Measurements from ENCODE around the gene RGP1.

Gene RGP1

GRCh38 chr9:35748858-35749514 lies at the start of gene RGP1, which contains the start of gene GBA2:
RGP1 (plus strand) TSS chr9:35749287; CDS start chr9:35749756, 469 bp downstream.
GBA2 (minus strand) TSS chr9:35749228; CDS start chr9:35748704, 524 bp downstream.
- peak in 1 of 2 donors; percentile 81 for DNase-seq

DNA sequence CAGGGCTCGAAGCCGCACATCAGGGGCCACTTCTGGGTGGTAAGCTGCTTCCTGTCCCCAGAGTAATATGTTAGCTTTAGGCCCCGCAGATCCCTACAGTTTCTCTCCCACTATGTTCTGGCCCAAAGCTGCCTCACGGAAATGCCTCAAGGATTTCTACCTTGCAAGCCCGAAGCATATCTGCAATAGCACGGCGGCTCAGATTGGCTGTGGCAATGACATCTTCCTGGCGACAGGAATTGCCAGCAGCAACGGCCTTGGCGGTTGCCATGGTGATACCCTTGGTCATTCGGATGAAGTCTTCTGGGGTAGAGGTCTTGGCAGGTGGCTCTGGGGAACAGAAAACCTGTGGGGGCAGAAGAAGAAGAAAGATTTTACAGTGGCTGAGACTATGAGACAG lies 49.1 kb upstream of the RGP1 start:
- DNase-seq: no peak

DNA sequence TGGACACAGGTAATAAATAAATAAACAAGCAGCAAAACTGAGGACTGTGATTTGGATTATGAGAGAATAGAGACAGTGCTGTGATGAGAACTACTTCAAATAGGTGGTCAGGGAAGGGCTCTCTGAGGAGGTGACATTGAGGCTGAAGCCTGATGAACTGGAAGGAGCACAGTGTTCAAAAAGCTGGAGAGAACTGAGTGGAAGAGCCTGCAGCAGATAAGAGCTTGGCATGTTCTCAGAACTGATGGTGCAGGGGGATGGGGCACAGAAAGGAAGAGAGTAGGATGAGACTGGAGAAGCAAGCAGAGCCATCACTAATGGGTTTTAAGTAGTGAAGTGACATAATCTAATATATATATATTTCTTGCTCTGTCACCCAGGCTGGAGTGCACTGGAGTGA lies 48.1 kb upstream of the RGP1 start:
- no peak for DNase-seq

GRCh38 chr9:35702696-35703095 lies 46.4 kb upstream of the RGP1 start:
- no peak for DNase-seq

DNA sequence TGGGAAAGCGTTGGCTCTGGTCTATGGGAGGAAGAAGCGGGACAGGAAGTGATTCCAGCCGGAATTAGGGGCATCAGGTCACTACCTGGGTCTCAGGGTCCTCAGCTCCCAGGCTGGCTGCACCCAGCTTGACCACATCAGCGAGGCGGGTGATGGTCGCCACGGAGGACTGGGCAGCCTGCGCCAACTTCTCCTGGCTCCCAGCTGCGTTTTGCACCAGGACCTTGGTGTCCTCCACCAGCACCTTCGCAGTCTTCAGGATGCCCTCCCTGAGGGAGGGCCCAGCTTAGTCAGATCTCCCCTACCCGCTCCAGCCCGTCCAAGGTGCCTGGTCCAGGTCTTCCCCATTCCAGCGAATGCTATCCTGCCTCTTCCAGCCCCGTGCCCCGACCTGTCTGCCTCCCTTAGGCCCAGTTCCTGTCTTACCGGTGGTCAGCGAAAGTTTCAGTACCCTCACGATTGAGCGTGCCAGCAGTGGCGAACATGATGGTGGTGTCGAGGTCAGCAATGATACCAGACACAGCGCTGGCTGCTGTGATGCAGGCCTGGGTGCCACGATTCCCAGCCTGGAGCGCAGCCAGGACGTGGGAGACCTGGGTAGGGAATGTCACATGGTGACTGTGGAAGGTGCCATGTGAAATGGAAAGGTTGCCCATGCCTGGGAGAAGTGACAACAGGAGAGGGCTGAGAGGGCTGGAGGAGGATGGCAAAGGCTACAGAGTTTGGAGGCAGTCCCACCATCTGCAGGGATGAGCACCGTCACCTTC lies 45.0 kb upstream of the RGP1 start:
- no peak for DNase-seq

DNA sequence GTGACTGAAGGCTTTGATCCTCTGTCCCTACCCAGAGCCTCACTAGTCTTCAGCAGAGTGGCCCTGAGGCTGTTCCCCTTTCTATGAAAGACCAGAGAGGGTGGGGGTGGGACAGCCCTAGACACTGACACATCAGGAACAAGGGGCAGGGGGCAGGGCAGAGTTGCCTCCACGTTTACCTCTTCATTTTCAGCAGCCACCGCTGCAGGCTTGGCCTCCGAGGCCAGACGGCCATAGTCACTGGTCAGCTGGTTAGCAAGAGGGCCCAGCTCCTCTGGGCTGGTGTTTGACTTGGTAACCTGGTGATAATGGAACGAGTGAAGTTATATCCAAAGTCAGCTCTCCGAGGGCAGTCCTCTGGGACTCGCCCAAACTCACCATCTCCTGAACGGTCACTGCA lies 43.7 kb upstream of the RGP1 start:
- no peak for DNase-seq

DNA sequence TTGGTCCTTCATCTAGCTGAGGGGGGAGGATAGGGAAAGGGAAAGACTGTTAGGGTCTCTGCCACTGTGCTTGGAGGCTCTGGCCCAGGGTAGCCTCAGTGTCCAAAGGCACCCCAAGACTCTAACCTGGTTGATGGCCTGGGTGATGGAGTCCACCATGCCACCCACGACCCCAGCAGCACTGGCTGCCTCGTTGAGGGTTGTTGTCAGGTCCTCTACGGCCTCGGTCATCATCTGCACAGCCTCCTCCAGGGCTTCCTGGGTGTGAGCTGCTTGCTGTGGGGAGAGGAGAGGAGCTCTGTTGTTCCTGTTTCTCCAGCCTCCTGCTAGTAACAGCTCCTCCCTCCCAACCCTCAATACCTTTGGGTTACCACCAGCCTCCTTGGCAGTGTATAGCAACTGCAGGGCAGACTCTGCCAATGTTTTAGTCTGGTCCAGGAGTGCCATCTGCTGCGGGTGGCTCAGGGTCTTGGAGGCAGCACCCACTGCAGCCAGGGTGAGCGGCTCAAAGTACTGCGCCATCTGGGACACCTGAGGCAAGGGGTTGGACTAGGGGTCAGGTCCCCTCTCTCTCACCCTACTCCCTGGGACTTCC lies 43.2 kb upstream of the RGP1 start:
- DNase-seq: no peak

DNA sequence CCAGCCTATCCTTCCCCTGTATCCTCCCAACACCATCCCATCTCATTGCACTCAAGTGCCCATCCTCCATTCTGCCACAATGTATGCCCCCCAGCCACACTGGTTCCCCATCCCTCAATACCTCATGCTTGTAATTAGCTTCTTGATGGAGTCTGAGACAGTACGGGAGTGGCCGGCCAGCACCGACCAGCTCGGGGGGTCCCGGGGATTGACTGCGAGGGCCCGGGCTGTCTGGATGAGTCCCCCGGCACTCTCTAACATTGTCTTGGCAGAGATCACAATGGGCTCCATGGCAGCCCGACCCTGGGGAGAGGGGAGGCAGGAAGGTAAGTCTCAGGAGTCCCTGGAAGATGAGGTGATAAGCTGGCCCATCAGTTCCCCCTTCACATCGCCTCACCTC lies 42.1 kb upstream of the RGP1 start:
- DNase-seq: no peak

GRCh38 chr9:35708146-35708545 lies 40.9 kb upstream of the RGP1 start:
- DNase-seq: no peak

DNA sequence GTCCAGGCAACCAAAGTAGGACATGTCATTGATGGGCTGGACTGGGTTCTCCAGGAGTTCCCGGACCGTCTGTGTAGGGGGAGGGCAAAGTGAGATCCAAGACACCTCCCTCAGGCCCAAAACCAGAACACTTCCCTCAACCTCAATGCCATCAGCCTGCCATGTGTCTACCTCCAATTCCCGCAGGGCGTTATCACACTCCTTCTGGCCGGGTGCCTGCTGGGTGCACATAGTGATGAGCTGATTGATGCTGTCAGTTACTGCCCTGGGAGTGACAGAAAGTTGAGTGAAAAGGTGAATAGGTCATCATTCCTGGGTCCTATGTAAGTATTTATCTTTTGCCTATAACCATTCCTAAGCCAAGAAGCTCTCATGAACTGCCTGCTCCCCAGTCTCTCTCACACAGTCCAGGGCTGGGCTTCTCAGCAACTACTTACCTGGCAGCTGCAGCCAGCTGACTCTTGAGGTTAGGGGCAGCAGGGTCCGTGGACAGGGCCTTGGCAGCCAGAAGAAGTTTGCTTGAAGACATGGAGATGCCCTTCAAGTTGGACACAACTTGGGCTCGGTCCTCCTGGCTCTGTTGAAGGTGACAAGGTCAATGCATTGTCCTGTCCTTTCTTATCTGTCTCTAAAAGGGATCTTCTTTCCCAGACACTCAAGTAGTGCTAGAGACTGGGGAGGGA lies 38.1 kb upstream of the RGP1 start:
- no peak for DNase-seq

- no peak for DNase-seq
Observed at GRCh38 chr9:35711501-35712428, 37.3 kb upstream of the RGP1 start.

- DNase-seq: no peak
Observed at GRCh38 chr9:35712762-35713400, 36.2 kb upstream of the RGP1 start.

DNA sequence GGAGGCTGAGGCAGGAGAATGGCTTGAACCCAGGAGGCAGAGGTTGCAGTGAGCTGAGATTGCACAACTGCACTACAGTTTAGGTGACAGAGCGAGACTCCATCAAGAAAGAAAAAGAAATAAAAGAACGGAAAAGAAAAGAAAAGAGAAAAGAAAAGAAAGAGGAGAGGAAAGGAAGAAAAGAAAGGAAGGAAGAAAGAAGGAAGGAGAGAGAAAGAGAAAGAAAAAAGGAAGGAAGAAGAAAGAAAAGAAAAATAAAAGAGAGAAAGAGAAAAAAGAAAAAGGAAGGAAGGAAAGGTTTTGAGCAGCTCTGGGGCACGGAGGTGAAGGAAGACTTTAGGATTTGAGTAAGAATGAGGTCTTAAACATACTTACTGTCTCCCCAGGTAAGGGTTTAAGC lies 35.5 kb upstream of the RGP1 start:
- no peak for DNase-seq

DNA sequence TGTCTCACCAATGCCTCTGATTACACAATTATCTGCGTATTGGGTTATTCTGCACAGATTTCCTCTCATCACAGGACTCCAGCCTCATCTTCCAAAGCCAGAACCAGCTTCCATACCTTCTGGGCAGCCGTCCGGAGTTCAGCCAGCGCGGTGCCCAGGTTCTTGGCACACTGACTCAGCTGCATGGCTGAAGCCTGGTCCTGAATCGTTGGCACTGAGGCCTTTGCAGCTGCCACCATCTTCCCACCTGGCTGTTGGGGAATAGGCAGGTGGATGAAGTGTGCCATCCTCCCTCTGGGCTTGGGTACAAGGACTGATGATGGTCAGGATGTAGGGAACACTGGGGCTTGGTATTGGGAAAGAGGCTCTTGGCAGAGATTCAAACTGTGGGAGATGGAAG lies 35.0 kb upstream of the RGP1 start:
- DNase-seq: no peak

DNA sequence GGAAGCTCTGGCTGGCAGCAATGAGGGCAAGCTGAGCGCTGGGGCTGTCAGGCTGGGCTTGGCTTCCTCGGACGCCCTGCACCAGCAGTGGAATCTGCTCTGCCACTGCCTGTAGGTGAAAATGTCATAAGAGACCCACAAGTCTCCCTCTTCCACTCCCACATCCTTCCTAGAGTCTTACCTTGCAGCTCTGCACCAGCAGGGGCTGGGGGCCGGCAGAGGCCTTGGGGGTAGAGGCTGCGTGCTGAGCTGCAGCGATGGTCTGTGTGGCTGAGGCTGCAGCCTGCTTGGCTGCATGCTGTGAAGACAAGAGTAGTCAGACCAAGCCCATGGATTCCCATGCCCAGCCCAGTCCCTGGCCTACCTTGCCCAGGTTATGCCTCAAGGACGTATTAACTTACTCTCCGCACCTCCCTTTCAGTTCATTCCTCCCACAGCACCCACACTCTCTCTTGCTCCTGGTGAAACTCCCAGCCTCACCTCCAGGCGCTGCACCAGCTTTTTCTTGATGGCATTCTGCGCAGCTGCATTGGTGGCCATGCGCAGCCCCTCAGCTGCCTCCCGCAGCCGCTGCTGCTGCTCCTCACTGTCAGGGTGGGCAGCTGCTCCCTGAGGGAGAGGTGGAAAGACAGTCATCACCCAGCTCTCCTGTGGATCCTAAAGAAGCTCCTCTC lies 34.4 kb upstream of the RGP1 start:
- DNase-seq: no peak

- no peak for DNase-seq
Observed at GRCh38 chr9:35716230-35716629, 32.9 kb upstream of the RGP1 start.

DNA sequence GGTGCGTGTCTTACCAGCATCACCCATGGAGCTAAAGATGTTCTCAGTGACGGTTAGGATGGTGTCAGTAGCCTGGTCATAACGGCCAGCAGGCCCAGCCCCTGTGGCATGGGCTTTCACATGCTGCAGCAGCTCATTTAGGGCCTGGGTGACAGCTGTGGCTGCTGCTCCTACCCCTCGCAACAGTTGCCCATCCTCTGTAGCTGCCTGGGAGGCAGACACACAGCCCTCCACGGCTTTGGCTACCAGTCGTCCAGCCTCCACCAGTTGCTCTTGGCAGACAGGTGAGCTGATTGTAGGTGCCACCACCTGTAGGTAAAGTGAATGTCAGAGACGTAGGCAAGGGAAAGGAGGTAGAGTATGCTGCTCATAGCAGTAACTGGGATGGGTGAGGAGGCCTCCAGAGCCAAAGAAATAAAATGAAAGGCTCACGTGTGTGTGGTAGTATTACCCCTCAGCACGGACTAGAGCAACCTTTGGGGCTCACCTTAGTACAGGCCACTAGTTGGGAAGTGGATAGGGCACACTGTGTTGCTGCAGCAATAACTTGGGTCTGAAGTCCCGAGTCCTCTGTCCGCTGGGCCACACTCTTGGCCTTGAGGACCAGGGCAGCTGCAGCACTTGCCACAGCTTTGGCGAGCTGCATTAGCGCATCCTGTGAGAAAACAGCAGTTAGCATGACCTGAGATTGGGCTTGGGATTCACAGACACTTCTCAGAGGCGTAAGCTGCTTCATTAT lies 31.8 kb upstream of the RGP1 start:
- DNase-seq: no peak

GRCh38 chr9:35718721-35719511 lies 30.2 kb upstream of the RGP1 start:
- DNase-seq: no peak

DNA sequence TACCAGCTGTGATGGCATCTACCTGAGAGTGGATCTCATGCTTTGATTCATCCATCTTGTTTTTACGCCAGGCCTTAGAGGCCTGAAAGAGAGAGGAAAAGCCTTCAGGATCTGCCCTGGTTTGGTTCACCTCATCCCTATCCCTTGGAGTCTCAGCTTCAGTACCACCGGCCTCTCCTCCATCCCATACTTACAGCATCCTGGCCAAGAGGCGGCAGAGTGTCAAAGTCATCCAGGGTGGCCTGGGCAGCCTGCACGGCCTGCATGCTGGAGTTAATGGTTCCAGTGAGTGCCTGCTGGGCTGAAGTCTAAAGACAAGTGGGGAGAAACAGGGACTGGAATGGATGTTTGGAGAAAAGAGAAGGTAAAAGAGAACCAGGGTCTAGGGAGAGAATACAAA lies 29.5 kb upstream of the RGP1 start:
- DNase-seq: no peak

DNA sequence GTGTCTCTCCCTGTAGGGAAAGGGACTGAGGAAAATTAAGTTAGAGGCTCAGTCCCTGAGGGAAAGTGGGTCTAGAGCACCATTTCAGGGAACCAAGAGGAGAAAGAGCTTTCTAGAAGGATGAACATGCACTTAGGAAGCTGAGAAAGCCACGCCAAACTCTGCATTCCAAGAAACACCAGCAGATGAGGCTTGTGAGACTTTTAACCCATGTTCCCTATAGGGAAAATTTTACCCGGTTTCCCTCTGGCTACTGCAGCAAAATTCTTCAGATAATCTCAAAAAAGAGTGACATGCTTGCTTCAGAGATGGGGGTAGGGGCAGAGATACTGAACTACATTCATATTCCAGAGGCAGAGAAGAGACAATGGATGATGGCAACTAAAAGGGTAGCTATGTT lies 25.7 kb upstream of the RGP1 start:
- no peak for DNase-seq

Measured in bone marrow (tissue), 2 donors.